Mesenchymal stem cell (in vitro differentiated cells and primary cell): ENCODE measurements around the gene CSNK1E.
A peak's percentile ranks its signal among the peaks of the same experiment; 100 is the strongest.

Experiments used
- DNase-seq: peaks from one replicate; pipeline ENCODE4 v3.0.0-alpha.2; 2013
- H2AFZ ChIP-seq: one replicate; pipeline ENCODE4 v1.6.1; 2013; ENCODE audit warnings: low read depth, mild to moderate bottlenecking, control low read depth, inconsistent platforms, low read length, moderate library complexity
- H2AK5ac ChIP-seq: 2 replicates; pipeline ENCODE4 v1.6.1; 2013; ENCODE audit warnings: low read length, moderate library complexity, mild to moderate bottlenecking, inconsistent platforms; ENCODE audit not compliant: severe bottlenecking
- H2BK120ac ChIP-seq: one replicate; pipeline ENCODE4 v1.6.1; 2013; ENCODE audit warnings: low read depth, mild to moderate bottlenecking, inconsistent platforms, low read length, moderate library complexity
- H2BK12ac ChIP-seq, 2 experiments: one replicate each; pipeline ENCODE4 v1.6.1; 2013; ENCODE audit warnings: inconsistent platforms in 2 of 2, low read length in 2 of 2, mild to moderate bottlenecking in 2 of 2, moderate library complexity in 2 of 2, control low read depth in 1 of 2
- H2BK15ac ChIP-seq: one replicate; pipeline ENCODE4 v1.6.1; 2013; ENCODE audit warnings: mild to moderate bottlenecking, low read depth, inconsistent platforms; ENCODE audit not compliant: poor library complexity, severe bottlenecking
- H2BK5ac ChIP-seq: 2 replicates; pipeline ENCODE4 v1.6.1; 2013; ENCODE audit warnings: low read depth, mild to moderate bottlenecking, low read length, control low read depth, inconsistent platforms; ENCODE audit not compliant: poor library complexity, severe bottlenecking
- H3K14ac ChIP-seq, 2 experiments: one replicate each; pipeline ENCODE4 v1.6.1; 2013; ENCODE audit warnings: inconsistent platforms in 2 of 2, low read length in 2 of 2, control low read depth in 1 of 2, mild to moderate bottlenecking in 1 of 2, moderate library complexity in 1 of 2
- H3K18ac ChIP-seq, 2 experiments: one replicate each; pipeline ENCODE4 v1.6.1; 2013; ENCODE audit warnings: inconsistent platforms in 2 of 2, low read length in 2 of 2, control low read depth in 1 of 2, low read depth in 1 of 2, mild to moderate bottlenecking in 1 of 2
- H3K23ac ChIP-seq, 2 experiments: one replicate each; pipeline ENCODE4 v1.6.1; 2013; ENCODE audit warnings: inconsistent platforms in 2 of 2, low read length in 2 of 2, mild to moderate bottlenecking in 2 of 2, moderate library complexity in 2 of 2, control low read depth in 1 of 2
- H3K27ac ChIP-seq: 2 replicates; pipeline ENCODE4 v1.5.1; 2013; ENCODE audit warnings: mild to moderate bottlenecking, moderate library complexity, low read length, control low read depth, inconsistent platforms; ENCODE audit not compliant: poor library complexity, severe bottlenecking
- H3K27me3 ChIP-seq, 2 experiments: 2 replicates each; pipeline versions ENCODE4 v1.6.1 to v1.7.0; 2013; ENCODE audit warnings: low read length in 2 of 2, mild to moderate bottlenecking in 2 of 2, moderate library complexity in 2 of 2, control low read depth in 1 of 2, inconsistent platforms in 1 of 2; ENCODE audit not compliant: control insufficient read depth in 1 of 2, insufficient read depth in 1 of 2
- H3K36me3 ChIP-seq, 2 experiments: 2 replicates each; pipeline versions ENCODE4 v1.6.1 to v1.7.0; 2013; ENCODE audit warnings: low read length in 2 of 2, control low read depth in 1 of 2, inconsistent platforms in 1 of 2, low read depth in 1 of 2, mild to moderate bottlenecking in 1 of 2; ENCODE audit not compliant: insufficient read depth in 2 of 2, control insufficient read depth in 1 of 2
- H3K4ac ChIP-seq, 2 experiments: one replicate each; pipeline ENCODE4 v1.6.1; 2013; ENCODE audit warnings: inconsistent platforms in 2 of 2, low read length in 2 of 2, mild to moderate bottlenecking in 2 of 2, moderate library complexity in 2 of 2, control low read depth in 1 of 2, low read depth in 1 of 2
- H3K4me1 ChIP-seq: 2 replicates; pipeline ENCODE4 v1.6.1; 2013; ENCODE audit warnings: low read depth, low read length, control low read depth; ENCODE audit not compliant: control insufficient read depth, insufficient read depth
- H3K4me2 ChIP-seq: 2 replicates; pipeline ENCODE4 v1.6.1; 2013; ENCODE audit warnings: low read length, mild to moderate bottlenecking, inconsistent platforms; ENCODE audit not compliant: poor library complexity, severe bottlenecking
- H3K4me3 ChIP-seq, 2 experiments: 2 replicates each; pipeline versions ENCODE4 v1.5.1 to v1.7.0; 2013; ENCODE audit warnings: low read length in 2 of 2, mild to moderate bottlenecking in 2 of 2, control low read depth in 1 of 2, low read depth in 1 of 2; ENCODE audit not compliant: insufficient read depth in 1 of 2
- H3K79me1 ChIP-seq: replicated peaks from 2 replicates; pipeline ENCODE4 v1.6.1; 2013; ENCODE audit warnings: mild to moderate bottlenecking, control low read depth, low read length, inconsistent platforms; ENCODE audit not compliant: poor library complexity, severe bottlenecking
- H3K9ac ChIP-seq: 2 replicates; pipeline ENCODE4 v1.7.0; 2013; ENCODE audit warnings: mild to moderate bottlenecking, low read length, moderate library complexity
- H3K9me3 ChIP-seq: 2 replicates; pipeline ENCODE4 v1.7.0; 2013; ENCODE audit warnings: mild to moderate bottlenecking, low read length; ENCODE audit not compliant: control insufficient read depth
- H4K8ac ChIP-seq: one replicate; pipeline ENCODE4 v1.6.1; 2013; ENCODE audit warnings: inconsistent platforms, mild to moderate bottlenecking, low read length, moderate library complexity
- H4K91ac ChIP-seq: one replicate; pipeline ENCODE4 v1.6.1; 2013; ENCODE audit warnings: mild to moderate bottlenecking, low read length, inconsistent platforms
- WGBS: methylation state at CpG from one replicate; pipeline ENCODE4 v1.1.7; 2013; ENCODE audit warnings: mixed read lengths; 5-methylcytosine and 5-hydroxymethylcytosine counted together

CSNK1E gene

GRCh38 chr22:38353142-38353629 is 36.0 kb upstream of the CSNK1E start:
- no peaks in the 10 kb centered on the region for H3K9me3 ChIP-seq
- peaks cover 1% of the 10 kb centered on the region for H3K4me1 ChIP-seq
- no peak overlapping the region for H3K9ac ChIP-seq
- H3K4ac ChIP-seq, result no peak overlapping the region
- no peak overlapping the region for H3K4me2 ChIP-seq
- H2BK12ac ChIP-seq, result no peak overlapping the region
- no peak overlapping the region for H2BK120ac ChIP-seq
- peak overlapping the region; percentile 40 for H4K8ac ChIP-seq
- H2BK5ac ChIP-seq, result no peak overlapping the region
- no peak overlapping the region for H2BK15ac ChIP-seq
- peak; percentile 44 for DNase-seq
- no peak overlapping the region for H3K14ac ChIP-seq
- peaks cover 3 to 27% of the 10 kb centered on the region in 2 experiments for H3K36me3 ChIP-seq
- H2AK5ac ChIP-seq, result no peak overlapping the region
- H4K91ac ChIP-seq, result peak overlapping the region; percentile 41
- H3K23ac ChIP-seq, result no peak overlapping the region
- WGBS, result 26% methylated on average over 31 of the region's 33 CpGs
- no peaks in the 10 kb centered on the region for H3K27me3 ChIP-seq
- peaks cover 6% of the 10 kb centered on the region for H3K79me1 ChIP-seq
- no peak overlapping the region for H3K18ac ChIP-seq
- H2AFZ ChIP-seq, result no peak overlapping the region
- H3K4me3 ChIP-seq, result no peak overlapping the region
- no peak overlapping the region for H3K27ac ChIP-seq

GRCh38 chr22:38352436-38352835 is 35.2 kb upstream of the CSNK1E start:
- Histone ChIP-seq H2BK120ac (no peak overlapping the region), H2BK15ac (no peak overlapping the region), H3K23ac (no peak overlapping the region), H2BK5ac (no peak overlapping the region), H3K27ac (no peak overlapping the region), H3K27me3 (peaks cover 0 to 6% of the 10 kb centered on the region in 2 experiments), H3K18ac (no peak overlapping the region), H3K4ac (no peak overlapping the region), H2AK5ac (no peak overlapping the region), H3K9ac (no peak overlapping the region), H3K14ac (no peak overlapping the region), H3K36me3 (peaks cover 3 to 27% of the 10 kb centered on the region in 2 experiments), H3K79me1 (peaks cover 6% of the 10 kb centered on the region), H3K9me3 (no peaks in the 10 kb centered on the region), H2AFZ (no peak overlapping the region), H4K8ac (no peak overlapping the region), H3K4me2 (no peak overlapping the region), H2BK12ac (no peak overlapping the region), H4K91ac (no peak overlapping the region), H3K4me3 (no peak overlapping the region), H3K4me1 (peaks cover 1% of the 10 kb centered on the region)
- WGBS, result 97% methylated on average over 4 of the region's 4 CpGs
- DNase-seq, result no peak

GRCh38 chr22:38350444-38351359 is 33.5 kb upstream of the CSNK1E start:
- Histone ChIP-seq H3K14ac (no peak overlapping the region), H4K8ac (no peak overlapping the region), H3K23ac (no peak overlapping the region), H3K18ac (no peak overlapping the region), H2AFZ (no peak overlapping the region), H3K36me3 (peaks cover 3 to 27% of the 10 kb centered on the region in 2 experiments), H3K9me3 (no peaks in the 10 kb centered on the region), H3K4me3 (no peak overlapping the region), H2BK12ac (no peak overlapping the region), H3K27me3 (peaks cover 0 to 10% of the 10 kb centered on the region in 2 experiments), H2BK15ac (peak overlapping the region; percentile 33), H2BK5ac (no peak overlapping the region), H3K9ac (no peak overlapping the region), H2BK120ac (no peak overlapping the region), H3K4me1 (peaks cover 1% of the 10 kb centered on the region), H3K27ac (no peak overlapping the region), H3K79me1 (peaks cover 6% of the 10 kb centered on the region), H3K4me2 (no peak overlapping the region), H3K4ac (no peak overlapping the region), H2AK5ac (no peak overlapping the region), H4K91ac (no peak overlapping the region)
- 98% methylated on average over 8 of the region's 9 CpGs for WGBS
- DNase-seq, result no peak

GRCh38 chr22:38348751-38349496 is 31.7 kb upstream of the CSNK1E start:
- 88% methylated on average over 9 of the region's 14 CpGs for WGBS
- peaks cover 3% of the 10 kb centered on the region for H3K79me1 ChIP-seq
- H4K8ac ChIP-seq, result no peak overlapping the region
- H4K91ac ChIP-seq, result no peak overlapping the region
- no peak overlapping the region for H2BK5ac ChIP-seq
- H2BK12ac ChIP-seq, result no peak overlapping the region
- peak overlapping the region in 1 of 2 experiments; percentile 34 for H3K18ac ChIP-seq
- H3K4me2 ChIP-seq, result no peak overlapping the region
- no peak overlapping the region for H3K23ac ChIP-seq
- no peak overlapping the region for H2AK5ac ChIP-seq
- no peaks in the 10 kb centered on the region for H3K9me3 ChIP-seq
- H3K14ac ChIP-seq, result no peak overlapping the region
- H3K4me1 ChIP-seq, result peaks cover 1% of the 10 kb centered on the region
- H3K36me3 ChIP-seq, result peaks cover 2 to 15% of the 10 kb centered on the region in 2 experiments
- DNase-seq, result no peak
- H3K9ac ChIP-seq, result no peak overlapping the region
- H3K4me3 ChIP-seq, result no peak overlapping the region
- H2BK15ac ChIP-seq, result no peak overlapping the region
- H3K27ac ChIP-seq, result no peak overlapping the region
- peaks cover 0 to 10% of the 10 kb centered on the region in 2 experiments for H3K27me3 ChIP-seq
- H3K4ac ChIP-seq, result no peak overlapping the region
- no peak overlapping the region for H2BK120ac ChIP-seq
- H2AFZ ChIP-seq, result no peak overlapping the region
